ENCODE measurements around the gene TBX18.

The TBX18 gene

GRCh38 chr6:84648444-84648843 is 116.0 kb downstream of the TBX18 start:
- in situ Hi-C loops (cut with HindIII; ENCODE audit: low pct_ligation_motif_present, low pct_unique_long_range_greater_than_20kb, low sequenced_read_pairs) = no loop called here
- no peak for DNase-seq

- DNase-seq = no peak
- in situ Hi-C loops (cut with HindIII; ENCODE audit: low pct_ligation_motif_present, low pct_unique_long_range_greater_than_20kb, low sequenced_read_pairs) = no loop called here
Measured at GRCh38 chr6:84645563-84646266, 118.7 kb downstream of the TBX18 start.

GRCh38 chr6:84645000-84645399 is 119.4 kb downstream of the TBX18 start:
- in situ Hi-C loops (cut with HindIII; ENCODE audit: low pct_ligation_motif_present, low pct_unique_long_range_greater_than_20kb, low sequenced_read_pairs) = no loop called here
- peak; percentile 25 for DNase-seq

- in situ Hi-C loops (cut with HindIII; ENCODE audit: low pct_ligation_motif_present, low pct_unique_long_range_greater_than_20kb, low sequenced_read_pairs) = no loop called here
- DNase-seq = no peak
Measured at GRCh38 chr6:84643778-84644177, 120.6 kb downstream of the TBX18 start.

GRCh38 chr6:84641076-84641475 is 123.3 kb downstream of the TBX18 start:
- no peak for DNase-seq
- in situ Hi-C loops (cut with HindIII; ENCODE audit: low pct_ligation_motif_present, low pct_unique_long_range_greater_than_20kb, low sequenced_read_pairs) = no loop called here

- in situ Hi-C loops (cut with HindIII; ENCODE audit: low pct_ligation_motif_present, low pct_unique_long_range_greater_than_20kb, low sequenced_read_pairs) = no loop called here
- DNase-seq = no peak
Measured at GRCh38 chr6:84639396-84639795, 125.0 kb downstream of the TBX18 start.

GRCh38 chr6:84638286-84638685 is 126.1 kb downstream of the TBX18 start:
- DNase-seq = no peak
- in situ Hi-C loops (cut with HindIII; ENCODE audit: low pct_ligation_motif_present, low pct_unique_long_range_greater_than_20kb, low sequenced_read_pairs) = no loop called here

All from ACHN (cell line).